Tibial artery (tissue), 4 donors: ENCODE data around the gene SNN.

Experiments used
- DNase-seq, 2 donors: peaks; one replicate each; pipeline ENCODE4 v3.0.0-alpha.2; 2019
- H3K27ac ChIP-seq, 2 donors: fragments of 200-600 bp; sonication (generic) in 1 of 2; 1 replicate in 1 of 2; 2 replicates in 1 of 2; pipeline ENCODE4 v1.5.1; 2018 to 2019; ENCODE audit warnings: mild to moderate bottlenecking in 1 of 2
- H3K27me3 ChIP-seq, 2 donors: fragments of 200-600 bp; sonication (generic) in 1 of 2; one replicate each; pipeline versions ENCODE4 v1.5.1 to v1.6.0; 2016 to 2019
- H3K36me3 ChIP-seq, 3 donors: fragments of 200-600 bp; sonication (generic) in 2 of 3; one replicate each; pipeline ENCODE4 v1.5.1; 2016 to 2019; ENCODE audit warnings: mild to moderate bottlenecking in 2 of 3
- H3K4me1 ChIP-seq, 4 donors: fragments of 200-600 bp; sonication (generic) in 2 of 4; 1 replicate in 3 of 4; 2 replicates in 1 of 4; pipeline ENCODE4 v1.5.1; 2016 to 2019
- H3K4me3 ChIP-seq, 2 donors: fragments of 200-600 bp; sonication (generic) in 1 of 2; 1 replicate in 1 of 2; 2 replicates in 1 of 2; pipeline ENCODE4 v1.5.1; 2018 to 2019; ENCODE audit warnings: mild to moderate bottlenecking in 2 of 2
- H3K9me3 ChIP-seq, 3 donors: fragments of 200-600 bp; sonication (generic) in 1 of 3; one replicate each; pipeline ENCODE4 v1.5.1; 2016 to 2019
- intact Hi-C: fragments of 100-400 bp; cut with DNase I; formaldehyde crosslinking; loops from one replicate; pipeline ENCODE4 v1.15.0; 2023; ENCODE audit warnings: low total_unique reads
- TF ChIP-seq, protein P1 (sequence below), 2 experiments: fragments of 200-600 bp in 1 of 2; fragments of 450-650 bp in 1 of 2; IDR thresholded peaks; one replicate each; pipeline ENCODE4 v1.5.1; 2017 to 2019; ENCODE audit warnings: antibody characterized with exemption in 2 of 2, mild to moderate bottlenecking in 1 of 2, moderate library complexity in 1 of 2

The SNN gene

DNA sequence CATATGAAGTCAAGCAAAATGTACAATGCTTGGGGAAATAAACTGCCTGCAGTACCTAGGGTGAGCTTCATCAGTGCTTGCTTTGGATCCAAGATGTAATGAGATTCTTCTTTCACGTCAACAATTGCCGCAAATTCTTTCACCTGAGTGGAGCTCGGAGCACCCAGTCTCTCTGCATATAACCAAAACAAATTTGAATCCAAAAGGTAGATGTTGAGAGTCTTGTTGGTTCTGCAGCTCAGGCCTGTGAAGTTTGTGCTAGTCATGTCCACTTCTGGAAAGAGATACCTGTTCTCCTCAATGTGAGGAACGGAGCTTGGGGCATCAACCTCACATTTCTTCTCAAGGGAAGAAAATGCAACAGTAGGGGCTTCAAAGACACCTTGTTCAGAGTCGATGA, 23.0 kb downstream of the SNN start:
- TF ChIP-seq, protein P1, sequence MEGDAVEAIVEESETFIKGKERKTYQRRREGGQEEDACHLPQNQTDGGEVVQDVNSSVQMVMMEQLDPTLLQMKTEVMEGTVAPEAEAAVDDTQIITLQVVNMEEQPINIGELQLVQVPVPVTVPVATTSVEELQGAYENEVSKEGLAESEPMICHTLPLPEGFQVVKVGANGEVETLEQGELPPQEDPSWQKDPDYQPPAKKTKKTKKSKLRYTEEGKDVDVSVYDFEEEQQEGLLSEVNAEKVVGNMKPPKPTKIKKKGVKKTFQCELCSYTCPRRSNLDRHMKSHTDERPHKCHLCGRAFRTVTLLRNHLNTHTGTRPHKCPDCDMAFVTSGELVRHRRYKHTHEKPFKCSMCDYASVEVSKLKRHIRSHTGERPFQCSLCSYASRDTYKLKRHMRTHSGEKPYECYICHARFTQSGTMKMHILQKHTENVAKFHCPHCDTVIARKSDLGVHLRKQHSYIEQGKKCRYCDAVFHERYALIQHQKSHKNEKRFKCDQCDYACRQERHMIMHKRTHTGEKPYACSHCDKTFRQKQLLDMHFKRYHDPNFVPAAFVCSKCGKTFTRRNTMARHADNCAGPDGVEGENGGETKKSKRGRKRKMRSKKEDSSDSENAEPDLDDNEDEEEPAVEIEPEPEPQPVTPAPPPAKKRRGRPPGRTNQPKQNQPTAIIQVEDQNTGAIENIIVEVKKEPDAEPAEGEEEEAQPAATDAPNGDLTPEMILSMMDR (IDR thresholded peaks at IDR 0.05), result no peak
- Histone ChIP-seq H3K27me3 (no peaks in the 10 kb centered on the region), H3K36me3 (peaks cover 30 to 72% (median 47%) of the 10 kb centered on the region in 3 donors), H3K4me3 (no peak overlapping the region), H3K9me3 (no peaks in the 10 kb centered on the region), H3K27ac (no peak overlapping the region), H3K4me1 (peaks cover 0 to 41% (median 19%) of the 10 kb centered on the region in 4 donors)
- no peak for DNase-seq
- intact Hi-C loops, result no loop called here

DNA sequence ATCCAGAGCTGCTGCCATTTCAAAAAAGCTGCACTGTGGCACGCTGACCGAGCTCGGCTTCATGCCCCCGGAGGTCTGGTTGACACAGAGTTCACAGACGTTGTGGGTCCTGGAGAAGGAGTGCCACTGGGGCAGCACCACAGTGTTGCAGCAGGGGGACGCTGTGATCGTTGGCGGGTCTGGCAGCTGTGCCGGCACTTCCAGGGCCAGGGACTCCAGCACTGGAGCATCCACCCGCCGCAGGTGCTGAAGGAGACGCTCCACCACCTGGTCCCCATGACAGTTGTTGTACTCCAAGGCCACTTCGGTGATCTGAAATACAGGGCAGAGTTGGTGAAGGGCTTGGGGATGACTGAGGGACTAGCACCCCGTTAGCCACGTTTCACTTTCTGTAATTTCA, 23.5 kb downstream of the SNN start:
- TF ChIP-seq, protein P1 (IDR thresholded peaks at IDR 0.05), result no peak
- Histone ChIP-seq H3K4me3 (no peak overlapping the region), H3K27me3 (no peaks in the 10 kb centered on the region), H3K36me3 (peaks cover 35 to 74% (median 52%) of the 10 kb centered on the region in 3 donors), H3K27ac (no peak overlapping the region), H3K4me1 (peaks cover 0 to 36% (median 15%) of the 10 kb centered on the region in 4 donors), H3K9me3 (no peaks in the 10 kb centered on the region)
- intact Hi-C loops, result no loop called here
- DNase-seq, result no peak

DNA sequence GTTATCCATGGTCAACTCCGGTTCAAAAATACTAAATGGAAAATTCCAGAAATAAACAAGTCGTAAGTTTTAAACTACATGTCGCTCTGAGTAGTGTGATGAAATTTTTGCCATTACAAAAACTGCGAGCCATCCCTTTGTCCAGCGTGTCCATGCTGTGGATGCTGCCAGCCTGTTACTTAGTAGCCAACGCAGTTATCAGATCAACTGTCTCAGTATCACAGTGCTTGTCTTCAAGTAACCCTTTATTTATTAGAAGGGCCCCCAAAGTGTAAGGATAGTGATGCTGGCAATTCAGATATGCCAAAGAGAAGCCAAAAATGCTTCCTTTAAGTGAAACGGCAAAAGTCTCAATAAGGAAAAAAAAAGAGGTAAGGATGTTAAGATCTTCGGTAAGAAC, 23.9 kb downstream of the SNN start:
- Histone ChIP-seq H3K4me1 (peaks cover 0 to 32% (median 11%) of the 10 kb centered on the region in 4 donors), H3K36me3 (peaks cover 39 to 74% (median 54%) of the 10 kb centered on the region in 3 donors), H3K9me3 (no peaks in the 10 kb centered on the region), H3K4me3 (no peak overlapping the region), H3K27me3 (no peaks in the 10 kb centered on the region), H3K27ac (no peak overlapping the region)
- no peak for DNase-seq
- intact Hi-C loops, result no loop called here
- TF ChIP-seq, protein P1 (IDR thresholded peaks at IDR 0.05), result no peak

DNA sequence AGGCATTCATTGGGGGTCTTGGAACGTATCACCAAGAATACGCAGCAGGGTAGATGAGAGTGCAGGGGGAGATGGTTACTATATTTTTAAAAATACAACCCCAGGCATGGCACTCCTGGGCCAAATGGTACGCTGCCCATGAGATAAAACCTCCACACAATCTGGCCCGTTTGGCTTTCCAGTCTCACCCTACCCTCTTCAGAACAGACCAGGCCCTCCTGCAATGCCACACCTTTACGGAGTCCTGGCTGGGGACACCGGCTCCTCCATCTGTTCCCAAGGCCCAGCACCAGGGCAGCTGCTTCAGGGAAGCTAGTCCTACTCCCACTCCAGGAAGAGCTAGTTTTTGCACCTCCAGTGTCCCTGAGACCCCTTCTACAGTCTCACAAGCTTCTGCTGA, 24.4 kb downstream of the SNN start:
- H3K4me3 ChIP-seq, result no peak overlapping the region
- no peaks in the 10 kb centered on the region for H3K9me3 ChIP-seq
- TF ChIP-seq, protein P1 (IDR thresholded peaks at IDR 0.05), result no peak
- H3K4me1 ChIP-seq, result peaks cover 0 to 27% (median 7%) of the 10 kb centered on the region in 4 donors
- no peak overlapping the region for H3K27ac ChIP-seq
- H3K36me3 ChIP-seq, result peaks cover 44 to 74% (median 54%) of the 10 kb centered on the region in 3 donors
- no peaks in the 10 kb centered on the region for H3K27me3 ChIP-seq
- no peak for DNase-seq
- intact Hi-C loops, result no loop called here

DNA sequence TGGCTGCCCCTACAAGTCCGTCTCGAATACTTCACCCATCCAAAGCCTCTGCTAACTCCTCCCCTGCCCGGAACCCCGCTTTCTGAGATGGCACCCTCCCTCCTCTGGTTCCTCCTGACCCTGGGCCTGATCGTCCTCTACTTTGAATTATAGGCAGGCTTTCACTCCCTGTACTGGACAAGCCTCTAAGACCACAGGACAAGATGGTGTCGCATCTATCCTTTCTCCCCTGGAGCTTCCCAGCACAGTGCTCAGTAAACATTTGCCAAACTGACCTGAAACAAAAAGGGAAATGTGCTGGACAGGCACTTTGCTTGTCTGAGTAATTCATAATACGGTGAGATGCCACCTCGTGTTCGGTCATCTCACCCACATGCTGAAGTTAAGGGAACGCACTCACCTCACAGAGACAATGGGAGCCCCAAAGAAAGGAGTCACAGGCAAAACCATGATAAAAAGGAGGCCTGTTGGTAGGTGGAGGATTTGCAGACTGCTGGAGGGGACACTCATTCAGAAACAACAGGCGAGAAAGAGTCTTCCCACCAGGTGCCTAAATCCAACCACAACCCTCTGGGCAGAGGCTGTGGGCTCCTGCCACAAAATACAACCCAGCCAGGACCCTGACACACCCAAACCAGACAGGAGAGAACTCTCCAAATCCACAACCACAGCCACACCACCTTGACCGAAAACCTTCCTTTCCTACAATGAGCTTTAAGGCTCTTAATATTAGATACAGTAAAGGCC, 28.2 kb downstream of the SNN start:
- no peak overlapping the region for H3K27ac ChIP-seq

More for the DNA sequence above, 28.2 kb downstream of the SNN start:
- TF ChIP-seq, protein P1 (IDR thresholded peaks at IDR 0.05), result no peak
- intact Hi-C loops, result no loop called here
- Histone ChIP-seq H3K36me3 (peaks cover 45 to 83% (median 67%) of the 10 kb centered on the region in 3 donors), H3K9me3 (no peaks in the 10 kb centered on the region), H3K4me1 (no peaks in the 10 kb centered on the region), H3K27me3 (no peaks in the 10 kb centered on the region), H3K4me3 (no peak overlapping the region)
- DNase-seq, result no peak
